Tibial nerve (tissue), 4 donors: ENCODE data around the gene TBC1D14. TPM values are rescaled to one million over a fixed set of nuclear protein-coding genes. Genes with fewer than 3 reads are reported as not detected.

Source experiments
- DNase-seq, 2 donors: peaks; one replicate each; pipeline ENCODE4 v3.0.0-alpha.2; 2019; ENCODE audit warnings: low spot score in 2 of 2
- H3K27ac ChIP-seq, 4 donors: fragments of 200-600 bp; sonication (generic) in 3 of 4; one replicate each; pipeline ENCODE4 v1.5.1; 2017 to 2019; ENCODE audit warnings: mild to moderate bottlenecking in 1 of 4
- H3K27me3 ChIP-seq, 2 donors: fragments of 200-600 bp; sonication (generic) in 1 of 2; one replicate each; pipeline versions ENCODE4 v1.5.1 to v1.6.0; 2017 to 2019
- H3K36me3 ChIP-seq, 3 donors: fragments of 200-600 bp; sonication (generic); one replicate each; pipeline ENCODE4 v1.5.1; 2018 to 2019
- H3K4me1 ChIP-seq, 4 donors: fragments of 200-600 bp; sonication (generic) in 3 of 4; one replicate each; pipeline ENCODE4 v1.5.1; 2017 to 2019
- H3K4me3 ChIP-seq, 4 donors: fragments of 200-600 bp; sonication (generic) in 3 of 4; one replicate each; pipeline ENCODE4 v1.5.1; 2017 to 2019; ENCODE audit warnings: mild to moderate bottlenecking in 1 of 4, moderate library complexity in 1 of 4
- H3K9me3 ChIP-seq, 4 donors: fragments of 200-600 bp; sonication (generic) in 3 of 4; one replicate each; pipeline ENCODE4 v1.5.1; 2017 to 2019
- EP300 ChIP-seq, 2 donors: sonication (generic); formaldehyde crosslinking; IDR thresholded peaks; one replicate each; pipeline ENCODE4 v1.6.1; 2017; ENCODE audit warnings: antibody characterized with exemption in 2 of 2, mild to moderate bottlenecking in 1 of 2
- POLR2A ChIP-seq, 2 donors: fragments of 450-650 bp; IDR thresholded peaks; one replicate each; pipeline ENCODE4 v1.6.1; 2017; ENCODE audit warnings: antibody characterized with exemption in 2 of 2, mild to moderate bottlenecking in 2 of 2, moderate library complexity in 2 of 2
- WGBS, 2 donors: methylation state at CpG; one replicate each; pipeline ENCODE4 v1.1.5; 2018; 5-methylcytosine and 5-hydroxymethylcytosine counted together
- total RNA-seq, 4 donors: library from RNA; depleted of rRNA; stranded (reverse); fragments of >200 nt; gene quantifications; one replicate each; pipeline ENCODE4 v1.1.0, GENCODE V29; 2016
- TF ChIP-seq, protein P1 (sequence below), 5 experiments: fragments of 200-600 bp in 3 of 5; fragments of 450-650 bp in 2 of 5; sonication (generic) in 3 of 5; IDR thresholded peaks; one replicate each; pipeline ENCODE4 v1.5.1; 2016 to 2019; ENCODE audit warnings: antibody characterized with exemption in 5 of 5, mild to moderate bottlenecking in 3 of 5, moderate library complexity in 2 of 5

The TBC1D14 gene
- total RNA-seq, 4 donors from 2014 or later, result 46.9 to 65.7 (median 51.3) TPM

DNA sequence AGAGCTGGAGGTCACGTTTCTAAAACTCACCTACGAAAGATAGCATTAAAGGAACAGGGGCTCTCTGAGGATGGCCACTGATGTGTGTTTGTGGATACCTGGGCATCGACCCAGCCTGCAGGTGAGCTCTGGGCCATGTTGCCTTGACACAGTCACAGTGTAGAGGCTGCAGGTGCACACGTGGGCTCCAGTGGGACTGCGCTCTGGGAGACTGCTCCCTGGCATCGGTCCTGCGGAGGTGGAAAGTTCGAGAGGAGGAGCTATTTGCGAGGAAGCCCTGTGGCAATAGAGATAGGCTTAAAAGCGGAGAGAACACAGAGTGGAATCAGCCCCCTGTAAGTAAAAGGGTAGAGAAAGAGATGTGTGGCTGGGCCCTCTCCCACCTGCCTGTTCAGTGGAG lies 121.2 kb downstream of the TBC1D14 start:
- DNase-seq, result no peak
- TF ChIP-seq, protein P1, sequence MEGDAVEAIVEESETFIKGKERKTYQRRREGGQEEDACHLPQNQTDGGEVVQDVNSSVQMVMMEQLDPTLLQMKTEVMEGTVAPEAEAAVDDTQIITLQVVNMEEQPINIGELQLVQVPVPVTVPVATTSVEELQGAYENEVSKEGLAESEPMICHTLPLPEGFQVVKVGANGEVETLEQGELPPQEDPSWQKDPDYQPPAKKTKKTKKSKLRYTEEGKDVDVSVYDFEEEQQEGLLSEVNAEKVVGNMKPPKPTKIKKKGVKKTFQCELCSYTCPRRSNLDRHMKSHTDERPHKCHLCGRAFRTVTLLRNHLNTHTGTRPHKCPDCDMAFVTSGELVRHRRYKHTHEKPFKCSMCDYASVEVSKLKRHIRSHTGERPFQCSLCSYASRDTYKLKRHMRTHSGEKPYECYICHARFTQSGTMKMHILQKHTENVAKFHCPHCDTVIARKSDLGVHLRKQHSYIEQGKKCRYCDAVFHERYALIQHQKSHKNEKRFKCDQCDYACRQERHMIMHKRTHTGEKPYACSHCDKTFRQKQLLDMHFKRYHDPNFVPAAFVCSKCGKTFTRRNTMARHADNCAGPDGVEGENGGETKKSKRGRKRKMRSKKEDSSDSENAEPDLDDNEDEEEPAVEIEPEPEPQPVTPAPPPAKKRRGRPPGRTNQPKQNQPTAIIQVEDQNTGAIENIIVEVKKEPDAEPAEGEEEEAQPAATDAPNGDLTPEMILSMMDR (IDR thresholded peaks at IDR 0.05), result no peak
- TF ChIP-seq POLR2A (IDR thresholded peaks at IDR 0.05) (no peak), EP300 (IDR thresholded peaks at IDR 0.05) (no peak)
- Histone ChIP-seq H3K27me3 (no peaks in the 10 kb centered on the region), H3K4me3 (no peak overlapping the region), H3K4me1 (no peaks in the 10 kb centered on the region), H3K27ac (no peak overlapping the region), H3K36me3 (peaks cover 0 to 64% (median 14%) of the 10 kb centered on the region in 3 donors), H3K9me3 (no peaks in the 10 kb centered on the region)
- whole genome bisulfite sequencing, 2 donors, result 92% methylated on average over 10 of the region's 10 CpGs

DNA sequence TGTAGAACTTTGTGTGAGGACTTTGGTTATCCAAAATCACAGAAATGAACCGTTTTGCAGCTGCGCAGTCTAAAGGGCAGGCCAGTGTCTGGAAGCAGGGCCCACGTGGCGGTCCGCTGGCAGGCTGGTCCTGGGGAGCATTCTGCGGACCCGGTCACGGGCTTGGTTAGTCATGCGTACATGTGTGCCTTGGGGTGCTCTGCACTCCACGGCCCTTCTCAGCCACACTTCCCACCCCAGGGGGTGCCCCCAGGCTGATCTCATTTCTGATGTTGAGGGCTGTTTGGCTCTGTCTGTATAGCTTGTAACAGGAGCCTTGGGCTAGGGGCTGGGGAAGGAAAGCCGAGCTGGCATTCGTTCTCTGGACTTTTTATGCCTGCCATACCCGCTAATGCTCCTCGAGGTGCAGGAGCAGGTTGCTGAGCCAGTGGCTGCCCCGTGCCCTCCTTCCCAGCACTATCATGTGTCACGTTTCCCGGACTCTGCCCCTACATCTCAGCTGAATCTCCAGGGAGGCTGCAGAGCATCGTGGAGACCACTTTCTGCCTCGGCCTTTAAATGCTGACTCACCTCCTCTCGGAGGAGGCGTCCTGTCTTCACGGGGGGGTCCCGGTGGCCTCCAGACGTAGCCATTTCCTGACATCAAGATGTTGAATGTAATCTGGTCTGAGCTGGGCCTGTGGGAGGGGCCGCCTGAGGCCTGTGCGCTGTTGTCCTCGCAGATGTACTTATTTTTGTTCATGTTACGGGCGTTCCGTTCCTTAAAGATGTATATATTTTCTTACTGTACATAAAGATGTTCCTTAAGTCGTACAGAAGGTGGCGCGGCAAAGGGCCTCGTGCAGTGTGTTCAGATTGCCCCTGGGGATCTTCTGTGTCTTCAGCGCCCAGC lies 122.2 kb downstream of the TBC1D14 start:
- Histone ChIP-seq H3K4me3 (no peak overlapping the region), H3K9me3 (no peaks in the 10 kb centered on the region), H3K27ac (no peak overlapping the region), H3K4me1 (no peaks in the 10 kb centered on the region), H3K27me3 (no peaks in the 10 kb centered on the region), H3K36me3 (peaks cover 0 to 54% (median 14%) of the 10 kb centered on the region in 3 donors)
- TF ChIP-seq POLR2A (IDR thresholded peaks at IDR 0.05), result no peak
- TF ChIP-seq EP300 (IDR thresholded peaks at IDR 0.05), result no peak
- WGBS, 2 donors, result 83 to 84% methylated on average over 35 of the region's 35 CpGs
- no peak for DNase-seq

DNA sequence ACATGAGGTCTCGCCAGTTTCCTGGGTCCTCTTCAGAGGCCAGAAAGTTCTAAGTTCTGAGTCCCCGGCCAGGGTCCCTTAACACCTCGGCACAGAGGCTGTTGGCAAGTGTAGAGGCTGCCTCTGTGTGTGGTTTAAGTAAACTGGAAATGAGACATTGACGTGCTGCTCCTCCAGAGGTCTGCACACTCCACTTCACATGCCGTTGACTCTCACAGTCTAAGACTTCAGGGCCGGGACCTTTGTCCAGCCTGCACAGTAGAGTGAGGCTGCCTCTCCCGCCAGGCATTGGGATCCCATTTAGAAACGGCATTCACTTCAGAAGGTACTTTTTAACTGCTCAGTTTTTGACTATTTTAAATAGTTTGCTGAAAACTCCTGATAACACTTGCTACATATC lies 123.0 kb downstream of the TBC1D14 start:
- WGBS, 2 donors, result 84 to 85% methylated on average over 8 of the region's 8 CpGs
- Histone ChIP-seq H3K27ac (no peak overlapping the region), H3K4me1 (no peaks in the 10 kb centered on the region), H3K36me3 (peaks cover 0 to 49% (median 14%) of the 10 kb centered on the region in 3 donors), H3K4me3 (no peak overlapping the region), H3K27me3 (no peaks in the 10 kb centered on the region), H3K9me3 (no peaks in the 10 kb centered on the region)
- TF ChIP-seq, protein P1 (IDR thresholded peaks at IDR 0.05), result no peak
- TF ChIP-seq POLR2A (IDR thresholded peaks at IDR 0.05), result no peak
- TF ChIP-seq EP300 (IDR thresholded peaks at IDR 0.05), result no peak
- no peak for DNase-seq

DNA sequence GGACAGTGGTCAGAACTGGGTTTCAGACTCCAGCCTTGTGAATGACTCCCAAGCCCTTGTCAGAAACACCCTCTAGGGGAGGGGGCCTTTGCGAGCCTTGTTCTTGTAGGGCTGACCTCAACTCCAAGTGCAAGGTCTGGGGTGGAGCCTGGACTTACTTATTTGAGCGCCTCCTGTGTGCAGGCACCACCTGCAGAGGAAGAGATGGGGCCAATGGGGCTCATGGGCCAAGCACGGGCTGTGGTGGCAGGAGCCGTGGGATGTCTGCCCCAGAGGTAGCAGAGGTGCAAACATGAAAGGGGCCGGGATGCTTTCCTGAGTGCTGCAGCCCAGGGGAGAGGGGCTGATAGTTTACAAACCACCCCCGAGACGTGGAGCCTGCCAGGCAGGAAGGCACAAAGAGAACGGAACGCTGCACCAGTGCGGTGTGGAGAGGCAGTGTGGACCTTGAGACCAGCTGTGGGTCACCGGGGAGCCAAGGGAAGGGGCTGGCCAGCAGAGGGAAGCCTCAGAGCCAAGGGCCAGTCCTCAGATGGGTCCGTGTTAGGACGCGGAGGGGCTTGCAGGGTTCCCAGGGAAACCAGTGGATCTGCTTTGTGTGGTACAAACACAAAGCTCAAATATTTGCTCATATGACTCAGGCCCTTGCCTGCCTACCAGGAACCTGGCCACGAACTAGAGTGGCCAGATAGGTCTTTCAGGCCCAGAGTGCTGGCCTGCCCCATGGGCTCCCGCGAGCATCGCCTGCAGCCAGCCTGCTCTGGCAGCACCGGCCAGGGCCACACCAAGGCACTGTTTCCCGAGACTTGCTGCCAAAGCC lies 124.8 kb downstream of the TBC1D14 start:
- no peak for DNase-seq
- Histone ChIP-seq H3K36me3 (peaks cover 0 to 38% (median 14%) of the 10 kb centered on the region in 3 donors), H3K27ac (no peak overlapping the region), H3K27me3 (no peaks in the 10 kb centered on the region), H3K4me3 (no peak overlapping the region), H3K9me3 (no peaks in the 10 kb centered on the region), H3K4me1 (no peaks in the 10 kb centered on the region)
- 58 to 60% methylated on average over 18 to 20 of the region's 20 CpGs for WGBS, 2 donors
- TF ChIP-seq, protein P1 (IDR thresholded peaks at IDR 0.05), result no peak
- no peak for TF ChIP-seq POLR2A (IDR thresholded peaks at IDR 0.05)
- TF ChIP-seq EP300 (IDR thresholded peaks at IDR 0.05), result no peak

DNA sequence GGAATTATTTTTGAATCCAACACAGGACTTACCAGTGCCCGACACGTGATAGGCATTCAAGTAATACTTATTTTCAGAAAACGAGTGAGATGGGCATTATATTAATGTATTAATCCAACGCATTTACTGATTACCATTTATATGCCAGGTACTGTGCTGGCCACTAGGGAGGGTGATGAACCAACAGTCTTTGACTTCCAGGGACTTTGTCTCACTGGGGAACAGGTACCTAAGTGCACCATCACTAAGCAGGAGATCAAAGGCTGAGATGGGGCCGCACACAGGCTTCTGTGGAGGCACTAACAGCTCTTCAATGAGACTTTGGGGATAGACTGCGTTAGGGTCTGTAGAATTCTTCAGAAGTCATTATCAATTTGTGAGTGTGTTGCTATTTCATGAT lies 127.8 kb downstream of the TBC1D14 start:
- Histone ChIP-seq H3K4me3 (no peak overlapping the region), H3K36me3 (peaks cover 0 to 9% (median 0%) of the 10 kb centered on the region in 3 donors), H3K9me3 (no peaks in the 10 kb centered on the region), H3K4me1 (peaks cover 0 to 14% (median 8%) of the 10 kb centered on the region in 4 donors), H3K27ac (no peak overlapping the region), H3K27me3 (no peaks in the 10 kb centered on the region)
- no peak for TF ChIP-seq EP300 (IDR thresholded peaks at IDR 0.05)
- TF ChIP-seq, protein P1 (IDR thresholded peaks at IDR 0.05), result peak in 1 of 5 experiments; percentile 3
- WGBS, 2 donors, result 72 to 83% methylated on average over 6 of the region's 6 CpGs
- no peak for DNase-seq
